Activated effector memory CD4-positive, alpha-beta T cell treated with Interleukin-2 at 50 U/mL for 16 hours (primary cell): Measurements from ENCODE around the gene KIF19.
"Not testable (repeated sequence)": the region's sequence is repeated elsewhere in the genome, so short reads cannot be mapped to it uniquely, and the experiment has no call there.

Source experiments
- DNase-seq: peaks from one replicate; pipeline ENCODE4 v3.0.0-alpha.2; 2020

KIF19 gene

GRCh38 chr17:74325743-74326379 lies at the start of gene KIF19:
KIF19 (plus strand) TSS chr17:74326226; CDS start chr17:74326350, 124 bp downstream.
- peak; percentile 54 for DNase-seq

- no peak for DNase-seq
Observed at GRCh38 chr17:74276541-74277009, 49.5 kb upstream of the KIF19 start.

GRCh38 chr17:74277935-74278334 lies 48.1 kb upstream of the KIF19 start:
- no peak for DNase-seq

GRCh38 chr17:74279617-74280016 lies 46.4 kb upstream of the KIF19 start:
- not testable (repeated sequence) for DNase-seq

- DNase-seq: peak; percentile 64
Observed at GRCh38 chr17:74280093-74280513, 45.9 kb upstream of the KIF19 start.

- DNase-seq: no peak
Observed at GRCh38 chr17:74281799-74282198, 44.2 kb upstream of the KIF19 start.

- not testable (repeated sequence) for DNase-seq
Observed at GRCh38 chr17:74282274-74282586, 43.8 kb upstream of the KIF19 start.

GRCh38 chr17:74282587-74283370 lies 43.2 kb upstream of the KIF19 start:
- peak; percentile 40 for DNase-seq

GRCh38 chr17:74283371-74283673 lies 42.7 kb upstream of the KIF19 start:
- no peak for DNase-seq

GRCh38 chr17:74287031-74287602 lies 38.9 kb upstream of the KIF19 start:
- no peak for DNase-seq

- no peak for DNase-seq
Observed at GRCh38 chr17:74288785-74289184, 37.2 kb upstream of the KIF19 start.

- DNase-seq: no peak
Observed at GRCh38 chr17:74289688-74290087, 36.3 kb upstream of the KIF19 start.

GRCh38 chr17:74290340-74290739 lies 35.7 kb upstream of the KIF19 start:
- no peak for DNase-seq

- no peak for DNase-seq
Observed at GRCh38 chr17:74292495-74292894, 33.5 kb upstream of the KIF19 start.

GRCh38 chr17:74295625-74296547 lies 30.1 kb upstream of the KIF19 start:
- DNase-seq: no peak

GRCh38 chr17:74296548-74296936 lies 29.5 kb upstream of the KIF19 start:
- DNase-seq: peak; percentile 50

GRCh38 chr17:74297941-74298340 lies 28.1 kb upstream of the KIF19 start:
- no peak for DNase-seq

- no peak for DNase-seq
Observed at GRCh38 chr17:74298778-74299177, 27.2 kb upstream of the KIF19 start.

- DNase-seq: no peak
Observed at GRCh38 chr17:74299226-74300009, 26.6 kb upstream of the KIF19 start.

- DNase-seq: no peak
Observed at GRCh38 chr17:74303305-74303704, 22.7 kb upstream of the KIF19 start.

- no peak for DNase-seq
Observed at GRCh38 chr17:74304184-74304583, 21.8 kb upstream of the KIF19 start.
